Ishikawa (cell line): Measurements from ENCODE around the gene CYBA.

ENCODE experiments used
- CEBPB ChIP-seq: IDR thresholded peaks from 2 replicates; pipeline ENCODE4 v1.6.1; 2012
- CREB1 ChIP-seq: IDR thresholded peaks from 2 replicates; pipeline ENCODE4 v1.6.1; 2012; ENCODE audit warnings: low read depth
- EGR1 ChIP-seq: IDR thresholded peaks from 2 replicates; pipeline ENCODE4 v1.6.1; 2012
- EP300 ChIP-seq: IDR thresholded peaks from 2 replicates; pipeline ENCODE4 v1.6.1; 2012; ENCODE audit warnings: borderline replicate concordance
- FOXM1 ChIP-seq: IDR thresholded peaks from 2 replicates; pipeline ENCODE4 v1.6.1; 2012; ENCODE audit warnings: low read depth, borderline replicate concordance
- MAX ChIP-seq: IDR thresholded peaks from 2 replicates; pipeline ENCODE4 v1.6.1; 2012
- NFIC ChIP-seq: IDR thresholded peaks from 2 replicates; pipeline ENCODE4 v1.6.1; 2012
- RAD21 ChIP-seq: IDR thresholded peaks from 2 replicates; pipeline ENCODE4 v1.6.1; 2012; ENCODE audit warnings: low read depth
- REST ChIP-seq: IDR thresholded peaks from 2 replicates; pipeline ENCODE4 v1.6.1; 2012; ENCODE audit warnings: low read depth, mild to moderate bottlenecking
- TAF1 ChIP-seq: IDR thresholded peaks from 2 replicates; pipeline ENCODE4 v1.6.1; 2012; ENCODE audit warnings: low read depth, mild to moderate bottlenecking
- TCF12 ChIP-seq: IDR thresholded peaks from 2 replicates; pipeline ENCODE4 v1.6.1; 2012; ENCODE audit warnings: low read depth
- TEAD4 ChIP-seq: IDR thresholded peaks from 2 replicates; pipeline ENCODE4 v1.6.1; 2012
- USF1 ChIP-seq: IDR thresholded peaks from 2 replicates; pipeline ENCODE4 v1.6.1; 2012
- YY1 ChIP-seq: IDR thresholded peaks from 2 replicates; pipeline ENCODE4 v1.6.1; 2012; ENCODE audit warnings: low read depth
- ZBTB7A ChIP-seq: IDR thresholded peaks from 2 replicates; pipeline ENCODE4 v1.6.1; 2012; ENCODE audit warnings: low read depth

CYBA gene

DNA sequence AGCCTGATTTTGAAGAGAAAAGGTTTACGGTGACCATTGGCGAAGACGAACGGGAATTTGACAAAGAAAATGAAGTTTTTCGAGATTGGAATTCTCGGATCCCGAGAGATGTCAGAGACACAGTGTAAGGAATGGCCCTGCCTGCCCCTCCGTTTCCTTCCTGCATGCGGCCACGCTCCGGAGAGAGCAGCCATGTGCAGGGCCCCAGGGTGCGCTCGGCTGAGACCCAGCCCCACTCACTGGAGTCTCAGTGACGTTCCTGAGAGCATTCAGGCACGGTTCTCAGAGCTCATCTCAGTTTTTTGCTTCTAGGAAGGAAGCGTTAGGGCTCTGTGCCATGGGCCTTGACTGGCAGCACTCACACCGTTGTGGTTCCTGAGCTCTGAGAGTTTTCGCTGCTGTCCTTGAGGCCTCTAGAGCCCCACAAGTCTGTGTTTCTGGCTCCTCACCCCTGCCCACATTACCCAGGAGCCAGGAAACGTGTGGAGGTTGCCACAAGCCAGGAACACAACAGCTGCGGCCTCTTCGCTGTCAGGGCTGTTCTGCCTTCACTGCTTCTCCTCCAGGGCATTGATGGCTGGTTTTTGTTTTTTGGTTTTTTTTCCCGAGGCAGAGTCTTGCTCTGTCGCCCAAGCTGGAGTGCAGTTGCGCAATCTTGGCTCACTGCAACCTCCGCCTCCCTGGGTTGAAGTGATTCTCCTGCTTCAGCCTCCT, 50.9 kb downstream of the CYBA start:
- TF ChIP-seq CEBPB: peak; percentile 98
- TF ChIP-seq NFIC: no peak

GRCh38 chr16:88599092-88599733, 51.6 kb downstream of the CYBA start:
- TF ChIP-seq ZBTB7A (no peak), MAX (no peak), YY1 (no peak), TAF1 (no peak)

DNA sequence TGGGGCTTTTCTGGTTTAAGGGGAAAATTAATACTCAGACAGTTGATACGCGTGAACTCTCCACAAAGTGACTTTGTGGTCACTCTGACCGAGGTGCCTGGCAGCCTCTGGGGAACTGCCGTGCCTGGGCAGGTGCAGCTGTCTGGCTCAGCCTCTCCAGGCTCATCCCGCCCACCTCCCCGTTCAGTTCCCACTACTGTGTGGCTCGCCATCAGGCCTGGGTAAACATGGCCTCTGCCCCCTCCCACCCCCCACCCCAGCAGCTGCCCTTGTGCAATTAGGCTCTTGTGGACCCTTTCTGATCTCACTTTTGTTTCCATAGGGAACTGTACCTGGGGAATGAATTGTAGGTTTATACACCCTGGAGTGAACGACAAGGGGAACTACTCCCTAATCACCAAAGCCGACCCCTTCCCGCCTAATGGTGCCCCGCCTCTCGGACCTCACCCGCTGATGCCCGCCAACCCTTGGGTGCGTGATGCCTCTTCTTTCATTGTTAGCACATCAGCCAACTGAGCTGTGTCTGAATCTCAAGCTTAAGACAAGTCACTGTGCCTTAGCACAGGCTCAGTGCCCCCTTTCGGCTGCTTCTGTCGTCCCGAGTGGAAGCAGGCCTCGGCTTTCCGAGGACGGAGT, 52.9 kb downstream of the CYBA start:
- TF ChIP-seq NFIC: no peak
- TF ChIP-seq ZBTB7A: no peak
- TF ChIP-seq FOXM1: no peak
- no peak for TF ChIP-seq YY1
- TF ChIP-seq REST: no peak
- TF ChIP-seq TAF1: no peak
- TF ChIP-seq CREB1: no peak
- TF ChIP-seq TCF12: no peak
- no peak for TF ChIP-seq USF1
- TF ChIP-seq RAD21: no peak
- no peak for TF ChIP-seq EGR1
- TF ChIP-seq MAX: no peak
- TF ChIP-seq TEAD4: no peak
- TF ChIP-seq CEBPB: no peak
- no peak for TF ChIP-seq EP300

DNA sequence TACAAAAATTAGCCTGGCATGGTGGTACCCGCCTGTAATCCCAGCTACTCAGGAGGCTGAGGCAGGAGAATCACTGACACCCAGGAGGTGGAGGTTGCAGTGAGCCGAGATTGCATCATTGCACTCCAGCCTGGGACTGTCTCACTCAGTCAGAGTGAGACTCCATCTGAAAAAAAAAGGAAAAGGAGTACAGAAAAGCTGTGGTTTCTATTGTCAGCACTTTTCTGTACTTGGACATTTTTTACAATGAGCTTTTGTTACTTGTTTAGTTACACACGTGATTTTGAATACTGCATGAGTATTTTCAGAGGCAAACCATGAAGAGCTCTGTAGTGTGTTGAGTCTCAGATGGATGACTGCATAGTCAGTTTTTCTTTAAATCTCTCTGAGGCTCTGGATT, 54.4 kb downstream of the CYBA start:
- no peak for TF ChIP-seq NFIC
- TF ChIP-seq CREB1: no peak
- no peak for TF ChIP-seq CEBPB
- no peak for TF ChIP-seq REST
- TF ChIP-seq MAX: no peak
- no peak for TF ChIP-seq USF1
- no peak for TF ChIP-seq TEAD4
- no peak for TF ChIP-seq YY1
- TF ChIP-seq EGR1: no peak
- TF ChIP-seq ZBTB7A: no peak
- TF ChIP-seq RAD21: no peak
- TF ChIP-seq FOXM1: no peak
- no peak for TF ChIP-seq TCF12
- no peak for TF ChIP-seq EP300
- no peak for TF ChIP-seq TAF1

DNA sequence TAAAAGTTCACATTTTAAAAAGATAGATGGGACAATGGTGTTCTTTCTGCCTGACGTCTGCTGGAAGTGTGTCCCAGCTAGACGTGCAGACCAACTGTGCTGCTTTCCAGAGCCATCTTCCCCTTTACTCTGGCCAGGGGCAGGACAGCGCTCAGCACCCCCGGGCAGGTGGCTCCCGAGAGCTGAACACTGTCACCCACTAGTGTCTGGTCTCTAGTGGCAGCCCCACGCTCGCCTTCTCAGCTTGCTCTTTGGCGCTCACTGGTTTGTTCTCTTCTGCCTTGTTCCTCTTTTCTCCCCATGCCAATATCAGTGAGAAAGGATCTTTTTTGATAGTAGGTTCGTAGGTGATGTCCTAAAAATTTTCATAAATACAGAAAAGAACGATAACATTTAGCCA, 54.9 kb downstream of the CYBA start:
- TF ChIP-seq FOXM1 (no peak), EGR1 (no peak), TCF12 (no peak), TEAD4 (no peak), RAD21 (no peak), TAF1 (no peak), NFIC (no peak)

GRCh38 chr16:88595101-88595500, 55.8 kb downstream of the CYBA start:
- TF ChIP-seq EGR1 (no peak), EP300 (no peak), CEBPB (no peak), NFIC (no peak), USF1 (no peak)
